Sigmoid colon (tissue), 7 donors: ENCODE measurements around the gene NIM1K. TPM values are rescaled to one million over a fixed set of nuclear protein-coding genes. Genes with fewer than 3 reads are reported as not detected.

Experiments
- DNase-seq: peaks from one replicate; pipeline ENCODE4 v3.0.0-alpha.2; 2019
- H3K27ac ChIP-seq, 4 donors: fragments of 200-600 bp; sonication (generic); one replicate each; pipeline ENCODE4 v1.5.1; 2016 to 2019; ENCODE audit warnings: mild to moderate bottlenecking in 1 of 4
- H3K27me3 ChIP-seq, 3 donors: fragments of 200-600 bp; sonication (generic); one replicate each; pipeline ENCODE4 v1.5.1; 2019; ENCODE audit warnings: mild to moderate bottlenecking in 1 of 3
- H3K36me3 ChIP-seq, 4 donors: fragments of 200-600 bp; sonication (generic); one replicate each; pipeline ENCODE4 v1.5.1; 2016 to 2019
- H3K4me1 ChIP-seq, 4 donors: fragments of 200-600 bp; sonication (generic); one replicate each; pipeline ENCODE4 v1.5.1; 2017 to 2019
- H3K4me3 ChIP-seq, 4 donors: fragments of 200-600 bp; sonication (generic); one replicate each; pipeline ENCODE4 v1.5.1; 2017 to 2019; ENCODE audit warnings: mild to moderate bottlenecking in 2 of 4, moderate library complexity in 1 of 4
- H3K9me3 ChIP-seq, 4 donors: fragments of 200-600 bp in 3 of 4; sonication (generic) in 3 of 4; one replicate each; pipeline versions ENCODE4 v1.5.1 to v1.6.1; 2013 to 2019
- CTCF ChIP-seq, 4 experiments: fragments of 450-650 bp in 3 of 4; fragments of 200-600 bp in 1 of 4; IDR thresholded peaks; one replicate each; pipeline ENCODE4 v1.5.1; 2016 to 2019; ENCODE audit warnings: antibody characterized with exemption in 4 of 4, mild to moderate bottlenecking in 3 of 4, moderate library complexity in 2 of 4
- EP300 ChIP-seq, 4 donors: sonication (generic); formaldehyde crosslinking; IDR thresholded peaks; one replicate each; pipeline ENCODE4 v1.6.1; 2017; ENCODE audit warnings: antibody characterized with exemption in 4 of 4
- POLR2A ChIP-seq, 2 donors: fragments of 450-650 bp; IDR thresholded peaks; one replicate each; pipeline ENCODE4 v1.6.1; 2016; ENCODE audit warnings: antibody characterized with exemption in 2 of 2, mild to moderate bottlenecking in 2 of 2, moderate library complexity in 2 of 2
- POLR2AphosphoS5 ChIP-seq, 4 donors: sonication (generic); formaldehyde crosslinking; IDR thresholded peaks; one replicate each; pipeline ENCODE4 v1.6.1; 2017; ENCODE audit warnings: antibody characterized with exemption in 4 of 4
- WGBS, 2 donors: extraction: QIAGEN DNeasy Blood & Tissue Kit; methylation state at CpG; one replicate each; pipeline ENCODE4 v1.1.7; 2013; 5-methylcytosine and 5-hydroxymethylcytosine counted together
- intact Hi-C: fragments of 100-400 bp; cut with DNase I; formaldehyde crosslinking; loops from one replicate; pipeline ENCODE4 v1.15.1; 2023
- polyA plus RNA-seq, 3 donors: library from polyadenylated mRNA; stranded (reverse); fragments of 200-250 nt; gene quantifications; one replicate each; pipeline ENCODE4 v1.2.3, GENCODE V29; 2013
- total RNA-seq, 4 donors: library from RNA; depleted of rRNA; stranded (reverse); fragments of >200 nt; gene quantifications; one replicate each; pipeline ENCODE4 v1.1.0, GENCODE V29; 2016
- donor health status: healthy with polysubstance abuse.
- donor health status: Bipolar disorder and iron deficiency.
- donor health status: healthy.

Gene NIM1K
- total and polyA plus RNA-seq, 7 donors = 0.28 to 3.6 (median 0.68) TPM; not detected in 2

GRCh38 chr5:43288269-43288831 lies 96.3 kb downstream of the NIM1K start:
- Histone ChIP-seq H3K9me3 (no peaks in the 10 kb centered on the region), H3K27ac (no peak overlapping the region), H3K4me1 (no peaks in the 10 kb centered on the region), H3K27me3 (no peaks in the 10 kb centered on the region), H3K36me3 (peaks cover 0 to 52% (median 21%) of the 10 kb centered on the region in 4 donors), H3K4me3 (no peak overlapping the region)
- no peak for DNase-seq
- 91 to 94% methylated on average over 1 of the region's 1 CpG for WGBS, 2 donors
- intact Hi-C loops = no loop called here
- no peak for TF ChIP-seq POLR2AphosphoS5 (IDR thresholded peaks at IDR 0.05)
- TF ChIP-seq POLR2A (IDR thresholded peaks at IDR 0.05) = no peak
- no peak for TF ChIP-seq CTCF (IDR thresholded peaks at IDR 0.05)
- no peak for TF ChIP-seq EP300 (IDR thresholded peaks at IDR 0.05)

GRCh38 chr5:43290726-43291125 lies 98.7 kb downstream of the NIM1K start:
- WGBS, 2 donors = 49 to 70% methylated on average over 2 of the region's 2 CpGs
- H3K4me3 ChIP-seq = no peak overlapping the region
- peaks cover 3 to 76% (median 33%) of the 10 kb centered on the region in 4 donors for H3K36me3 ChIP-seq
- H3K27me3 ChIP-seq = no peaks in the 10 kb centered on the region
- TF ChIP-seq EP300 (IDR thresholded peaks at IDR 0.05) (no peak), POLR2A (IDR thresholded peaks at IDR 0.05) (no peak), CTCF (IDR thresholded peaks at IDR 0.05) (no peak), POLR2AphosphoS5 (IDR thresholded peaks at IDR 0.05) (no peak)
- H3K27ac ChIP-seq = no peak overlapping the region
- no peaks in the 10 kb centered on the region for H3K4me1 ChIP-seq
- no peaks in the 10 kb centered on the region for H3K9me3 ChIP-seq
- intact Hi-C loops = no loop called here
- no peak for DNase-seq

- Histone ChIP-seq H3K27me3 (no peaks in the 10 kb centered on the region), H3K27ac (no peak overlapping the region), H3K36me3 (peaks cover 3 to 93% (median 36%) of the 10 kb centered on the region in 4 donors), H3K4me3 (no peak overlapping the region), H3K4me1 (no peaks in the 10 kb centered on the region), H3K9me3 (no peaks in the 10 kb centered on the region)
- intact Hi-C loops = no loop called here
- DNase-seq = no peak
- no peak for TF ChIP-seq CTCF (IDR thresholded peaks at IDR 0.05)
- no peak for TF ChIP-seq EP300 (IDR thresholded peaks at IDR 0.05)
- TF ChIP-seq POLR2A (IDR thresholded peaks at IDR 0.05) = no peak
These were observed 102.2 kb downstream of the NIM1K start for GRCh38 chr5:43294226-43294625.

- no peak for DNase-seq
- Histone ChIP-seq H3K36me3 (peaks cover 3 to 90% (median 35%) of the 10 kb centered on the region in 4 donors), H3K4me3 (no peak overlapping the region), H3K4me1 (no peaks in the 10 kb centered on the region), H3K27me3 (no peaks in the 10 kb centered on the region), H3K9me3 (no peaks in the 10 kb centered on the region), H3K27ac (no peak overlapping the region)
- WGBS, 2 donors = 92 to 94% methylated on average over 2 of the region's 2 CpGs
- intact Hi-C loops = no loop called here
- TF ChIP-seq POLR2A (IDR thresholded peaks at IDR 0.05) = no peak
- TF ChIP-seq CTCF (IDR thresholded peaks at IDR 0.05) = no peak
- TF ChIP-seq POLR2AphosphoS5 (IDR thresholded peaks at IDR 0.05) = no peak
These were observed 103.2 kb downstream of the NIM1K start for GRCh38 chr5:43295202-43295601.

GRCh38 chr5:43296835-43297234 lies 104.8 kb downstream of the NIM1K start:
- no peak for TF ChIP-seq POLR2A (IDR thresholded peaks at IDR 0.05)
- no peak for TF ChIP-seq EP300 (IDR thresholded peaks at IDR 0.05)
- TF ChIP-seq CTCF (IDR thresholded peaks at IDR 0.05) = no peak
- H3K27me3 ChIP-seq = no peaks in the 10 kb centered on the region
- H3K9me3 ChIP-seq = no peaks in the 10 kb centered on the region
- no peak for DNase-seq
- peaks cover 3 to 79% (median 28%) of the 10 kb centered on the region in 4 donors for H3K36me3 ChIP-seq
- no peak overlapping the region for H3K4me3 ChIP-seq
- WGBS, 2 donors = 93 to 97% methylated on average over 2 of the region's 2 CpGs
- intact Hi-C loops = no loop called here
- peaks cover 0 to 4% (median 0%) of the 10 kb centered on the region in 4 donors for H3K4me1 ChIP-seq
- H3K27ac ChIP-seq = no peak overlapping the region
